Astrocyte of the spinal cord (primary cell): ENCODE measurements around the gene WASHC3.

ENCODE experiments used
- DNase-seq: peaks from one replicate; pipeline ENCODE4 v3.0.0; 2011; ENCODE audit warnings: low read depth, low spot score
- H3K4me3 ChIP-seq: 2 replicates; pipeline ENCODE4 v1.5.1; 2011; ENCODE audit warnings: low read depth, mild to moderate bottlenecking, low read length, moderate library complexity
- in situ Hi-C: cut with HindIII; loops from 2 replicates; pipeline ENCODE4 v1.10.0; 2017; ENCODE audit warnings: low sequenced_read_pairs
- TF ChIP-seq, protein P1 (sequence below): IDR thresholded peaks from 2 replicates; pipeline ENCODE4 v1.5.1; 2012; ENCODE audit warnings: low read depth, mild to moderate bottlenecking, low read length, inconsistent platforms

WASHC3 gene

GRCh38 chr12:102061560-102062418 lies at the start of gene WASHC3:
Gene WASHC3 (minus strand): TSS chr12:102061991. CDS start chr12:102061962, 29 bp downstream.
- in situ Hi-C loops = no loop called here
- TF ChIP-seq, protein P1, sequence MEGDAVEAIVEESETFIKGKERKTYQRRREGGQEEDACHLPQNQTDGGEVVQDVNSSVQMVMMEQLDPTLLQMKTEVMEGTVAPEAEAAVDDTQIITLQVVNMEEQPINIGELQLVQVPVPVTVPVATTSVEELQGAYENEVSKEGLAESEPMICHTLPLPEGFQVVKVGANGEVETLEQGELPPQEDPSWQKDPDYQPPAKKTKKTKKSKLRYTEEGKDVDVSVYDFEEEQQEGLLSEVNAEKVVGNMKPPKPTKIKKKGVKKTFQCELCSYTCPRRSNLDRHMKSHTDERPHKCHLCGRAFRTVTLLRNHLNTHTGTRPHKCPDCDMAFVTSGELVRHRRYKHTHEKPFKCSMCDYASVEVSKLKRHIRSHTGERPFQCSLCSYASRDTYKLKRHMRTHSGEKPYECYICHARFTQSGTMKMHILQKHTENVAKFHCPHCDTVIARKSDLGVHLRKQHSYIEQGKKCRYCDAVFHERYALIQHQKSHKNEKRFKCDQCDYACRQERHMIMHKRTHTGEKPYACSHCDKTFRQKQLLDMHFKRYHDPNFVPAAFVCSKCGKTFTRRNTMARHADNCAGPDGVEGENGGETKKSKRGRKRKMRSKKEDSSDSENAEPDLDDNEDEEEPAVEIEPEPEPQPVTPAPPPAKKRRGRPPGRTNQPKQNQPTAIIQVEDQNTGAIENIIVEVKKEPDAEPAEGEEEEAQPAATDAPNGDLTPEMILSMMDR = no peak
- peak within 1 kb of the TSS; percentile 90 for H3K4me3 ChIP-seq
- peak; percentile 95 for DNase-seq

DNA sequence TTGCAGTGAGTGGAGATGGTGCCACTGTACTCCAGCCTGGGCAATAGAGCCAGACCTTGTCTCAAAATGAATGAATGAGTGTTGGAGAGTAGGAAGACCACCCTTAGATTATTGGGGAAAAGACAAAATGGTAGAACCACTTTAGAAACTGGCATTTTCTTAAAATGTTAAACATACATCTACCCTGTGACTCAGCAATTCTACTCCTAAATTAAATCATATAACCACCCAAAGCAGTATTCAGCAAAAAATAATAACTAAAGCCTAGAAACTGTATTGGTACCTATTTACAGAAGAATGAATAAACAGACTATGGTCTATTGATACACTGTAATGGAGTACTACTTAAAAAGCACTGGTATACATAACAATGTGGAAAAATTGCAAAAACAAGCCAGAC lies 49.0 kb upstream of the WASHC3 start:
- TF ChIP-seq, protein P1 = no peak
- in situ Hi-C loops = no loop called here
- DNase-seq = no peak

GRCh38 chr12:102107970-102108369 lies 46.2 kb upstream of the WASHC3 start:
- TF ChIP-seq, protein P1 = no peak
- no peak for DNase-seq
- in situ Hi-C loops = no loop called here
- no peak overlapping the region for H3K4me3 ChIP-seq

More for the DNA sequence above, 49.0 kb upstream of the WASHC3 start:
- H3K4me3 ChIP-seq = no peak overlapping the region

GRCh38 chr12:102106905-102107304 lies 45.1 kb upstream of the WASHC3 start:
- no peak for DNase-seq
- H3K4me3 ChIP-seq = no peak overlapping the region
- TF ChIP-seq, protein P1 = no peak
- in situ Hi-C loops = no loop called here

GRCh38 chr12:102096855-102097254 lies 35.1 kb upstream of the WASHC3 start:
- TF ChIP-seq, protein P1 = no peak
- in situ Hi-C loops = no loop called here
- DNase-seq = no peak

DNA sequence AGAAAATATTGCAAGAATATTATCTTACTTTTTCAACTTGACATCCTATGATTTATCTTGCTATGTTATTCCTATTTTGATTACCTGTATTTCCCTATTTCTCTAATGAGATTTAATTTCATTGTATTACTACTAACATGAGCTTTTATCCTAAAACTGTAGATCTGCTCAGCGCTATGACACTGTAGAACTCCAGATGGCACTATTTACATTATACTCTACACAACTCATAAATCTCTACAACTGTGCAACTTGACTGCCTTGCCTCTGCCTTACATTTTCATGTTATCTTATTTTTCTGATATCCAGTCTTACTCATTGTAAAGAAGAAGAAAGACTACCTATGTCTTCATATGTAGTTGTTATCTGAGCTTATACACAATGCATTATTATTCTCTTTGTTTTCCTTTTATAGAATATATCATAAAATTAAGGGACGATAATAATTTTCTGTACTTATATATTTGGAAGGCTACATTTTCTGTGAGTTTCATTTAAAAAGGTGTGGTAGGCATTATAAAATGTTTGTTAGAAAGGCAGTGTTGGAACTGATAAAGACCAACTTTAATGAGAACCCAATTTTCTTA lies 34.0 kb upstream of the WASHC3 start:
- in situ Hi-C loops = no loop called here
- peak; percentile 31 for DNase-seq
- TF ChIP-seq, protein P1 = peak; percentile 55

More at GRCh38 chr12:102096855-102097254, 35.1 kb upstream of the WASHC3 start:
- no peak overlapping the region for H3K4me3 ChIP-seq

More for the DNA sequence above, 34.0 kb upstream of the WASHC3 start:
- H3K4me3 ChIP-seq = no peak overlapping the region
